ENCODE data around the gene ZNF697.
"Not testable (repeated sequence)": the region's sequence is repeated elsewhere in the genome, so short reads cannot be mapped to it uniquely, and the experiment has no call there.

ZNF697 gene

DNA sequence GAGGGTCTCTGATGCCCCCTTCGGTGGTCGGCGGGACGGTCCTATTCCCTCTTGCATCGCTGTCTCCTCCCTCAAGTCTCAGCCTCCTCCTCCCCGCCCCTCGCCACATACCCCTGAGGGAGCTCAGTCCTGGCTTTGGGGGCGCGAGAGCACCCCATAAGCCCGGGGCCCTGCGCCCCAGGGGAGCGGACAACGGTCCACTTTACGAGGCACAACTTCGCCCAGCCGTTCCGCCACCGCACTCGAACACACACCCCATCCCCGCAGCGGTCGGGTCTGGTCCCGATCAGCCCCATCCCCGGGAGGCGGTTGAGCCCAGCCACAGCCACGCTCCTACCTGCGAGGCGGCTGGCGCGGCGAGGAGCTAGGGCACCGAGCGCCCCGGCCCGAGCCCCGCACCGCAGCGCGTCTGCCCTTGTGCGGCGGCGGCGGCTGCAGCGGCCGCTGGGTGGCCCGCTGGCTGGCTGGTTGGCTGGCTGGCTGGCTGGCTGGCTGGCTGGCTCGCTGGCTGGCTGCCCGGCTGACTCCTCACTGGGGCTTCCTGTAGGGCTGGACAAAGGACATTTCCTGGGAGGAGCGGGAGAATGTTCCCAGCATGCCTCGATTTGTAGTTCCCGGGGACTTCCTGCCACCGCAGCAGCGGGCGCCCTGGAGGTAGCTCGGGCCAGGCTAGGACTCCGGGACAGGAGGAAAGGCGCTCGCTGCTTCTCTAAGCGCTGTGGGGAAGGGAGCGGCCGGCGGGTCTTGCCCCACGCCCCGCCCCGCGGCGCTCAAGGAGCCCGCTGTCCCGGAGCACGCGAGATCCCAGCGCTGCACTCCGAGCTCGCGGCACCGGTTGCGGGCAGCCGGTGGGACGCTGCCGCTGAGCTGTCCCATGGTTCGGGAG lies at the start of gene ZNF697:
Gene ZNF697, minus strand, starts transcription at position 533 of the 886 bp plus-strand sequence. CDS start 22,166 bp downstream, outside the sequence.
- TF ChIP-seq, protein P1, sequence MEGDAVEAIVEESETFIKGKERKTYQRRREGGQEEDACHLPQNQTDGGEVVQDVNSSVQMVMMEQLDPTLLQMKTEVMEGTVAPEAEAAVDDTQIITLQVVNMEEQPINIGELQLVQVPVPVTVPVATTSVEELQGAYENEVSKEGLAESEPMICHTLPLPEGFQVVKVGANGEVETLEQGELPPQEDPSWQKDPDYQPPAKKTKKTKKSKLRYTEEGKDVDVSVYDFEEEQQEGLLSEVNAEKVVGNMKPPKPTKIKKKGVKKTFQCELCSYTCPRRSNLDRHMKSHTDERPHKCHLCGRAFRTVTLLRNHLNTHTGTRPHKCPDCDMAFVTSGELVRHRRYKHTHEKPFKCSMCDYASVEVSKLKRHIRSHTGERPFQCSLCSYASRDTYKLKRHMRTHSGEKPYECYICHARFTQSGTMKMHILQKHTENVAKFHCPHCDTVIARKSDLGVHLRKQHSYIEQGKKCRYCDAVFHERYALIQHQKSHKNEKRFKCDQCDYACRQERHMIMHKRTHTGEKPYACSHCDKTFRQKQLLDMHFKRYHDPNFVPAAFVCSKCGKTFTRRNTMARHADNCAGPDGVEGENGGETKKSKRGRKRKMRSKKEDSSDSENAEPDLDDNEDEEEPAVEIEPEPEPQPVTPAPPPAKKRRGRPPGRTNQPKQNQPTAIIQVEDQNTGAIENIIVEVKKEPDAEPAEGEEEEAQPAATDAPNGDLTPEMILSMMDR (conservative IDR thresholded peaks at IDR 0.05), result peak; percentile 58
- peak within 1 kb of the TSS; percentile 88 for H3K27ac ChIP-seq

DNA sequence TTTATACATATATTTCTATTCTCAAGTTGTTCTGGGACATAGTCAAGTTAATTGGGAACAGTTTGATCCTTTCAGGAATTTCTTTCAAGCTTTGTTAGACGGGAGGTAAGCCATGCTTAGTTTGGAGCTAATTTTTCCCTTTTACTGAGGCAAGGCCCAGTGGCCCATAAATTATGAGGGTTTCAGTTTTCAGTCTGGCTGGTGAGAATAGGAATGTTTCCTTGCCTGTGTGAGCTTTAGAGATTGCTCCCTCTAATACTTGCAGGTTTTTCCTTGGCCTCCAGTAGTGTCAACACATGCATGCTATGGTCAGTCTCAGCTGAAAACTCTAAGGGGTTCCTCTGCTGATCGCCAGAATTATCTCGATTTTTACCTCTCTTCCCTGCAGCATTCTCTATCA lies 49.5 kb upstream of the ZNF697 start:
- no peak overlapping the region for H3K27ac ChIP-seq
- TF ChIP-seq, protein P1 (conservative IDR thresholded peaks at IDR 0.05), result no peak

DNA sequence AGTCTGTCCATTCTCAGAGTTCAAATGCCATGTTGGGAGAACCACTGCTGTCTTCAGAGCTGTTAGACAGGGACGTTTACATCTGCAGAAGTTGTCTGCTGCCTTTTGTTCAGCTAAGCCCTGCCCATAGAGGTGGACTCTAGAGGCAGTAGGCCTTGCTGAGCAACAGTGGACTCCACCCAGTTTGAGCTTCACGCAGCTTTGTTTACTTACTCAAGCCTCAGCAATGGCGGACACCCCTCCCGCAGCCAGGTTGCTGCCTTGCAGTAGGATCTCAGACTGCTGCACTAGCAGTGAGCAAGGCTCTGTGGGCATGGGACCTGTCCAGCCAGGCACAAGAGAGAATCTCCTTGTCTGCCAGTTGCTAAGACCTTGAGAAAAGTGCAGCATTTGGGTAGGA lies 48.8 kb upstream of the ZNF697 start:
- not testable (repeated sequence) for H3K27ac ChIP-seq

DNA sequence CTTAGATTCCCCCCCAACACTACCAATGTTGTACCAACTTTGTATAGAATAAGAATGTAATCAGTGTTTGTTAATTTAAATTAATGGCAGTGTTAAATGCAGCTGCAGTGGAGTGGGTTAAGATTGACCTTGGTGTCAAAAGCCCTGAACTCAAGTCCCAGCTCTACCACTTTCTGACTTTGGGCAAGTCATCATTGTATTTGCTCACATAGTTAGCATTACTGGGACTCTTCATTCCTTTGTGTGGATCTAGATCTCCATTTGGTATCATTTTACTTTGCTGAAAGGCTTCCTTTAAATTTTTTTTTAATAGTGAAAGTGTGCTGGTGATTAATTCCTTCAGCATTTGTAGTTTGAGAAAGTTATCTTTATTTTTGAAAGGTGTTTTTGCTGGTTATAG lies 41.4 kb upstream of the ZNF697 start:
- TF ChIP-seq, protein P1 (conservative IDR thresholded peaks at IDR 0.05), result no peak
- peak overlapping the region; percentile 90 for H3K27ac ChIP-seq

DNA sequence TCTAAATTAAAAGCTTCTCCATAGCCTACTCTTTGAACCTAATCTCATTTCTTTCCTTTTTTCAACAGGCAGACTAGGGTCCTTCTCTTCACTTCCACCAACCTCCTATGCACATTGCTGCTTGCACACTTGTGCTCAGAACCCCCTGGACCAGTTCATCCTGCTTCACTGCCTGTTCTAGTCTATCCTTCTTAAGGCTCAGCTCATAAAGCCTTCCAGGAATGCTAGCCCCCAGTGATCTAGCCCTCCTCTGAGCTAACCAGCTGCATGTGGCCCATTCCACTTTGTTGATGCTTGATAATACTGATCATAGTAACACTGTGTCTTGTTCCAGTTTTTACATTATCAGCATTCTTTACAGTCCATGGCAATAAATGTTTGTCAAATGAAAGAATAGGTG lies 40.7 kb upstream of the ZNF697 start:
- TF ChIP-seq, protein P1 (conservative IDR thresholded peaks at IDR 0.05), result no peak
- peak overlapping the region; percentile 90 for H3K27ac ChIP-seq

DNA sequence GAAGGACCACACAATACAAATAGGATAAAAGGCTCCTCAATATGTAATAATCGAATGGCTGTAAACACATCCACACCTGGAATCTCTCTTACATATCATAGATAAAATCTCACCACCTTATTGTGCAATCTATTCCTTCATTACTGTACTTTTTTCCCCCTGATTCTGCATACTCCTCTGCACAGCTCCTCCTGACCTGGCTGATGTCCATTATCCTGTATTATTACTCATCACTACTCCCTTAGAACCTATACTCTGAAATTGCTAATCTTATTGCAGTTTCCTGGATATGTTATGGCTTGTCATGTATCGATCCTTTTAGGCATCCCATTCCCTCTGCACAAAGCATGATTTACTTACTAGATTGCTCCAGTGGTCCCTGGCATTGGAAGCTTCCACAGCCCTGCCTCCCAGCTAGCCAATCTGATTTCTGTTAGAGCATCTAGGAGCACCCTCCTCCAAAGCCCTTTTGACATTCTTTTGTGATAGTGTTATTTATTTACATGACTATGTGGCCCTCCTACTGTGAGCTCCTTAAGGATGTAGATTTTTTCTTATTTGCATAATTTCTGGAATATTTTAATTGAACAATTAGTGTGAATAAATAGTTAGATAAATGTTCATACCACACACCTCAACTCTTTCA lies 39.5 kb upstream of the ZNF697 start:
- H3K27ac ChIP-seq, result peak overlapping the region; percentile 90
- TF ChIP-seq, protein P1 (conservative IDR thresholded peaks at IDR 0.05), result no peak

DNA sequence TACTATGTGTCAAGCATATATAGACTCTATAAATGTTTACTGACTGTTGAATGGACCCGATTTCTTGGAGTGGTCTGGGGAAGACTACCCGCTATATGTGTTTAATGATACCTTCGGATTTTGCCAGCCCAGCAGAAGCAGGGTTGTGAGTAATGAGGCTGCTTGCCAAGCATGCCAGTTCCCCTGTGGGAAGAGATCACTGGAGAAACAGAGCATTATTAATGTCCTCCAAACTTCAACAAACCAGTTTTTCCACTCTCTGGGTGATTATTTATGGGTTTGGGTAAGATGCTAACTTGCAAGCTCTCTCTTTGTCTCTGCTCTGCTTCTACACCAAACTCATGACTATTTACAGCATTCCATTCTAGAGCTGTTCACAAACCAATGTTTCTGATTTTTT lies 38.6 kb upstream of the ZNF697 start:
- TF ChIP-seq, protein P1 (conservative IDR thresholded peaks at IDR 0.05), result no peak
- peak overlapping the region; percentile 90 for H3K27ac ChIP-seq

DNA sequence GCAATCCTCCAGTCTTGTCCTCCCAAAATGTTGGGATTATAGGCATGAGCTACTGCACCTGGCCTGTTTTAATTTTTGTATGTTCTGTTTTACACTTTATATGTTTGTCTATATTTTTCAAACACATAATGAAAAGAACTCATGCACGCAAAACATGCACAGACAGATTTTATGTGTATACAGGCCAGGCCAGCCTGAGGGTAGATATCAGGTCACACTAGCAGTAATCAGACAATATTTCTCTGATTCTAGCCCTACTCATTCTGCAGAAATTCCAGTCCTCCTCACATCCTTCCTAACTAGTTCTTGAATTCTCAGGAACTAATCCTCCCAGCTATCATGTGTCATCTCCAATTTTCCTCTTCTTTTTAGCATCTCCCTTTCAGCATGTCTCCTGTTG lies 35.8 kb upstream of the ZNF697 start:
- peak overlapping the region; percentile 90 for H3K27ac ChIP-seq
- TF ChIP-seq, protein P1 (conservative IDR thresholded peaks at IDR 0.05), result no peak

All from VCaP (cell line).